HG03354 (cell line): ENCODE results near the gene ABR.

Experiments
- ATAC-seq: cut with Tn5 transposase; IDR thresholded peaks from one replicate; pipeline ENCODE4 v1.9.1; 2021; ENCODE audit warnings: mild to moderate bottlenecking; ENCODE audit not compliant: unreplicated experiment, poor library complexity, severe bottlenecking

ABR gene

DNA sequence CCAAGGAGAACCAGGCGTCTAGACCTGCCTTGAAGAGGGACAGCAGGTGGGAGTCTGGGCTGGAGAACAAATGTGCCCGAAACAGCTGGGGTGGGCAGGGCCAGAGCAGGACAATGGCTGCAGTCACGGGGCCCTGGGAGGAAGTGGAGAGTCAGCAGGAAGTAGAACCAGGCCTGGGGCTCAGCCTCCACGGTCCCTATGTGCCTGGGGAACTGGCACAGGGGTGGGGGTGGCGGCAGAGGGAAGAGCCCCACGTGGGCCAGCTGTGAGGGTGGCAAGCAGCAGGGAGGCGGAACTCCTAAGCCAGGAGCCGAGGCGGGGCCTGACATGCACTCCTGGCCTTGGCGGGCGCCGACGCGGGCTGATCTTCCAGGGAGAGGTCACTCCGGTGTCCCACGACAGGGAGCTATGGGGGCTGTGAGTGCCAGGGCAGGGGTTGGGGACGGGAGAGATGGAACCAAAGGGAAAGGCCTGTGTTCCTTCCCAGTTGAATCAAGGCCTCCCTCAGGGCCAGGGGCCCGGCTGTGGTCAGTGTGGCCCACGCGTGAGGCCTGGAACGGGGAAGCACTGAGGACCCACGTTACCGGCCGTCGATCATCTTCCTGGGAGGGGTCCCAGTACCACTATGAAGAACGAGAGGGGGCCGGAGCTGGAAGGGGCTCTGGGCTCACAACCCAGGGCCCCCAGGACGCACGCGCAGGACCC is 140.1 kb downstream of the ABR start:
- ATAC-seq, result no peak

DNA sequence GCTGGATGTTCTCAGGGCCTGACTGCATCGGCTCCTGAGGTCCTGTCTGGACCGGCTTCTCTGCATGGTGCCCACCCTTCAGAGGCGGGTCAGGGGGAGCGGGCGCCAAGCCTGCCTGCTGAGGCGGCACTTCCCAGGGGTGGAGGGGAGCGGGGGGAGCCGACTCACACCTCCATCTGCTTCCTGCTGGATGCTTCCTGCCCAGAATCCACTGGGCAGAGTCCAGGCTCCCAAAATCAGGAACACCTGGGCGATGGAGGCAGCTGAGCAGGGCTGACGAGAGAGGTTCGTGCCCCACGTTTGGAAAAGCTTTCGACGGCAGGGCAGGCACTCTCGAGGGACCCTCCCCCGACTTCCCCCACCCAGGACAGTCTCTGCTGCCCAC is 140.7 kb downstream of the ABR start:
- ATAC-seq, result no peak

DNA sequence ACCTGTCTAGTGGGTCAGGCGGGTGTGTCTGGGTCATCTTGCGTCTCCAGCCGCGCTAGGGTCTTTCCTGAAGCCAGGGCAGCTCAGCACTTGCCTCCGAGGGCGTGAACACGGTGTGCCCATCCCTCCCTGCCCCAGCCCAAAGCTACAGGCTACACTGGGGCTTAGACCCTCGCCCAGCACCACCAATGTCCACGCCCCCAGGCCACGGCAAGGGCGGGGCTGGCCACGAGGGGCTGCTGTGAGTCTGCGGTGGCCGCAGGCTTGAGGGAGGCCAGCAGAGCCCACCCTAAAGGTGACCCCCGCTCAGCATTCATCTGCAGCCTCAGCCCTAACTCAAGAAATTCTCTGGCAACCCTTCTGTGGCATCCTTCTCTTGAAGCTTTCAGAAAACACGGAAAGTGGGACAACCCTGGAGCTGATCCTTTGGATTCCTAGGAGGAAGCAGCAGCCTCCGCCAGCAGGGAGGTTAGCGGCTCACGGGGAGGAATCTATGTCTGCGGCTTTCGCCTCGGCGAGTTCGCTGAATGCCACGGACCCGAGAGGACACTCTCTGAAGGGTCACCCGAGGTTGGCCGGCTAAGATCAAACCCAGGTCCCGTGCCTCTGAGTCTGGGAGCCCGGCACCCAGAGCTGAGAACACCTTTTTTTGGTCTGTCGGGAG is 141.2 kb downstream of the ABR start:
- no peak for ATAC-seq

DNA sequence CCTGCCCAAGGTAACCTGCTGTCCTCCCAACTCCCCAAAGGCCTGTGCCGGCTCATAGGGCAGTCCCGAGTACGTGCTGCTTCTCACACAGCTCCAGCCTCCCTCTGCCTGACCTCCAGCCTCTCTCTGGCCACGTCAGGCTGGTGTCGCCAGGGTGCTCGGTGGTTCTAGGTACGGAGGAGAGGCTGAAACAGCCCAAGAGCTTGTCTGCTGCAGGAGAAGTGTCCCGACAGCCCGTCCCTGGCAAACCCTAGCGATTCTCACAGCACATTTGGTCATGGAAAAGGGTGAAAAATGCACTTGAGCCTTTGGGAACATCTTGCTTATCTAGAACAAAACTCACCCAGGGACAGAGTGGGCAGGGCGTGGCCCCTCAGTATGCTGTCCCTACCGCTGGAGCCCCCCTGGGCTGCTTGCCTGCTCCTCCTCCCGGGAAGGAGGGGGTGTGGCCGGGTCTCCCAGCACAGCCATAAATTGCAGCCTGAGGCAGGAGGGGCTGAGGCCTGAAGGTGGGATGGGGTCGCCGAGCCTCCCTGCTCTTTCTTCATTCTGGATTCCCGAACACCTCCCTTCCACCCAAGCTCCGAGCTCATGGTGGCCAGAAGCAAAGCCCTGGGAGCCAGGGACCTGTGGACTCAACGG is 142.4 kb downstream of the ABR start:
- ATAC-seq, result no peak

GRCh38 chr17:1036845-1037237 is 142.9 kb downstream of the ABR start:
- no peak for ATAC-seq

DNA sequence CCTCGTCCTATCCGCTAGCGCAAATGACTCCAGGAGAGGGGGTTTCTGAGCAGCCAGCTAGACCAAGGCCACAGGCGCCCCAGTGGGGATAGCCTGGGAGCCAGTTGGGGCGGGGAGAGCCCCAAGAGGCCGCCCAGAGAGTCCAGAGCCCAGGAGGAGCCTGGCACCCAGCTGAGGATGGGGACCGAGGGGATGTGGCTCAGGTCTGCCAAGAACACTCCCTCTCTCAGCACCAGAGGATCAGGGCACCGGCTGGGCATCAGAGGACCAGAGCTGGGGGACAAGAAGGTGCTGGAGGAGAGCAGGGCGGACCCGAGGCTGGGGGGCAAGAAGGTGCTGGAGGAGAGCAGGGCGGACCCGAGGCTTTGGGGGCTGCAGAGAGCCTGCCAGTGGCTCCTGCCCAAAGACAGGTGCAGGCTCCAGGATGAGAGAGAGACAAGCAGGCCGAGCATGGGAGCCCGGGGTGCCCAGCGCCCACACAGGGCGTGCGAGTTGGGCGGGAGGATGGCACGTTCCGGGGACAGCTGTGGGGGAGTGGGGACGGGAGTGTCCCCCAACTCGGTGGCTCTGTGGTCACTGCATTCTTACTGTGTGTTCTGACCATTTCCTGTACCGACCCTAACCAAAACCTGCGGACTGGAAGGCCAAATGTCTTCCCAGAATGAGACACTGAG is 143.5 kb downstream of the ABR start:
- no peak for ATAC-seq

- no peak for ATAC-seq
Measured at GRCh38 chr17:1035546-1036170, 144.1 kb downstream of the ABR start.

DNA sequence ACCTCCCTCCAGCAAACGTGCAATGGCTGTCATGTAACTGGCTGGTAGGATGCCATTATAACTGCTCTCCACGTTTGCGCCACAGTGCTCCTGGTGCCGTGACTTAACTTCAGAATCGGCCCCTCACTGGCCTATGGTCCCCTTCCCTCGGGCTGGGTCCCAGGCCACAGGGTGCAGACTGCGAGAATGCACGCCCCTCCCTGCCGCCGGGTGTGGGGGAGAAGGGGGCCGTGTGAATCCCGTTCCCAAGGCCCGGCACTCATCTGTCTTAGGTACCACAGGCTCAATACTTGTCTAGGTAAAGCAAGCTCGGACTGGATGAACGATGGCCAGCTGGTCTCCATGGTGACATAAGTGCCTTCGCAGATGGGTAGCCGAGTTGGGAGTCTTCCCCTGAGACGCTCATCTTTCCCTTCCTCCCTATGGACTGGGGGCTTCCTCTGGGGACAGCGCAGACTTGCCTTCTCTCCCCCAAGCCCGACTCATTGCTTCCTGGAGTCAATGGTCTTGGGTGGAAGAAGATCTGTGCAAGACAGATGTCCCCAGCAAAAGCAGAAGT is 145.1 kb downstream of the ABR start:
- ATAC-seq, result no peak

DNA sequence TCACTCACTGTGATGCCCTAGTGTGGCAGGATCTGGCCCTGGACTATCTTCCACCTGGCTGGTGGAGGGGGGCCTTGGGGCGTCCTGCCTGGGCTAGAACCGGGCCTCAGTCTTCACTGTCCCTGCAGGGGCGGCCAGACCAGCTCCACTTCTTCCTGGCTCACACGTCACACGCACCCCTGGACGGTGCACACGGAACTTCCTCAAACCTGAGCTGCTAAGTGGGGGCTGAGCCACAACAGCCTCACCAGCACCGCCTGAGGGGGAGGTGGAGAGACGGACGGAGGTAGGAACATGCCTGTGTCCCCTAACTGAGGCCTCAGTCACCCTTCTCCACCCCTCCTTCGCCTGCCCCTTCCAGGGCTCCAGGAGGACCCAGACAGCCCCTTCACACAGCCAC is 146.3 kb downstream of the ABR start:
- ATAC-seq, result no peak

- no peak for ATAC-seq
Measured at GRCh38 chr17:1032391-1032790, 147.4 kb downstream of the ABR start.

- no peak for ATAC-seq
Measured at GRCh38 chr17:1031711-1032110, 148.1 kb downstream of the ABR start.

GRCh38 chr17:1030684-1031532 is 148.9 kb downstream of the ABR start:
- no peak for ATAC-seq

GRCh38 chr17:1029922-1030644 is 149.7 kb downstream of the ABR start:
- no peak for ATAC-seq

DNA sequence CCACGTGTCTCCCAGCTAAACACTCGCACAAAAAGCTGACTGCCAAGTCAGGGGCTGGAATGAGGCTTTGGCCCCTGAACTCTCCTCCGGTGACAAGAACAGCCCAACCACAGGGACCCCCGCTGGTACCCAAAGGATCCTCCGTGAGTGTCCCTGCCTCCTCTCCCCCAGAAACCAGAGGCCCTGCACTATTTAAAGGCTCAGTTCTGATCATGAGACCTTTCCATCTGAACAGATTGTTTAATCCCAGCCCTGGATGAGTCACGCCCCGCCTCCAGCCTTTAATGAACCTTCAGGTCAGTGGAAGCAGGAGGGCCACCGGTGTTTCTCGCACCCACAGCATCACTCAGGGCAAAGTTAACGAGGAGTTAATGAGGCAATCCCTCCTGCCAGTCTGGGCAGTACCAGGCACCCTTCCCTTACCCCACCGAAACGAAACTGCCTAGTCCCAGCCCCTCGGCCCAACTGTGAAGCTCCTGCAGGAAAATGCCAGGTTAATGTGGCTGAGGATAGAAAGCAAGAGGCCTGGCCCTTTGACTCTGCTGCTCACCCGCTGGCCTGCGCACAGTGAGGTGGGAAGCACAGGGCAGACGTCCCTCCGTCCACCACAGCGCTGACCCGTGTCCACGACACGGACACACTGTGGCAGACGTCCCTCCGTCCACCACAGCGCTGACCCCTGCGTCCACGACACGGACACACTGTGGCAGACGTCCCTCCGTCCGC is 150.4 kb downstream of the ABR start:
- no peak for ATAC-seq

- no peak for ATAC-seq
Measured at GRCh38 chr17:1027044-1027443, 152.7 kb downstream of the ABR start.

DNA sequence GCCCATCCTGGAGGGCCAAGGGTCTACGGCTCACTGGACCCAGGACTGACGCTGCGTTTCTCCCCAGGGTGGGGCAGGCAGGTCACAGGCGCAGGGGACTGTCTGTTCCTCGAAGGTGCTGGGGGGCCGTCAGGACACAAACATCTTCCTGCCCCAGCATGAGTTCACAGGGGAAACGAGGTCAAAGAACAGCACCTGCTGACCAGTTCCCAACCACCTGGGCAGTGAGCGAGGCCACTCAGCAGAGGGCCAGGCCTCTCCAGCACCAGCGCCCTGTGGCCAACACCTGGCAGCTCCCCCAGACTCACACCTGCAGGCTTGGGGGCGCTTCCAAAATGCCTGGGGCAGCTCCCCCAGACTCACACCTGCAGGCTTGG is 153.2 kb downstream of the ABR start:
- no peak for ATAC-seq

- ATAC-seq, result no peak
Measured at GRCh38 chr17:1025733-1026598, 153.8 kb downstream of the ABR start.
